ENCODE measurements around the gene RER1.
A peak's percentile ranks its signal among the peaks of the same experiment; 100 is the strongest.

The RER1 gene

DNA sequence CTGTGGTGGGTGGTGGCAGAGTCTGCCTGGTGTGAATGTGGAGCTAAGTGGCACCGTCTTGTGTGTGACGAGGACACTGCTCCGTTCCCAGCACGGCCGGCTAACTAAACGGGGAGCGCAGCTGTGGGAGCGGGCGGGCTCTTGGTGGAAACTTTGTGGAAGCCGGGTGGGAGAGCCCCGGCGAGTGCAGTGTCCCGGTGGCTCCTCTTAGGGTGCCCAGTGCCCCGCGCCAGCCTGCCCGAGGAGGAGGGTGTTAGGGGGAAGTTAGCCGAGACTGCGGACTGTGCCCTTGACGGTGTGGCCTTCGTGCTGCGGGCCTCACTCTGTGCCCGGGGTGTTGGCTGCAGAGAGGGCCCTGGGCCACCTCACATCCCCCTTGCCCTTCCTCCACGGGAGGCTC lies 10.8 kb downstream of the RER1 start:
- in situ Hi-C loops (cut with MboI; ENCODE audit: low pct_unique_long_range_greater_than_20kb, low sequenced_read_pairs) = no loop called here
- DNase-seq = no peak

DNA sequence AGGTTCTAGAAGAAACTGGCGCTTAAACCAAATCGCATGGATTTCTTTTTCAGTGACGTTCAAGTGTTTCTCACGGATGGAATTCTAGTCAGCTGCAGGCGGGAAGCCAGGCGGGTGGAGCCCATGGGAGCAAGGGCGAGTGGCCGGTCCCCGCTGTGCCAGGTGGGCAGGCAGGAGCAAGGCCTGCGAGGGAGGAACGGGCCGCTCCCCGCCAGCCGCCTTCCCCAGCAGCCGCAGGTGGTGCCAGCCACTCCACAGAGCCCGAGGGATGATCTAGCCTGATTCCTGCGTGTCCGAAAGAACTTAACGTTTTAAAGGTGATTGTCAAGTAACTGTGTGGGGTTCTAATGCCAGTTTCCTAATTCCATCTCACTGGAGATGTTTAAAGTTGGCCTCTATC lies 11.6 kb downstream of the RER1 start:
- DNase-seq = no peak
- in situ Hi-C loops (cut with MboI; ENCODE audit: low pct_unique_long_range_greater_than_20kb, low sequenced_read_pairs) = no loop called here

DNA sequence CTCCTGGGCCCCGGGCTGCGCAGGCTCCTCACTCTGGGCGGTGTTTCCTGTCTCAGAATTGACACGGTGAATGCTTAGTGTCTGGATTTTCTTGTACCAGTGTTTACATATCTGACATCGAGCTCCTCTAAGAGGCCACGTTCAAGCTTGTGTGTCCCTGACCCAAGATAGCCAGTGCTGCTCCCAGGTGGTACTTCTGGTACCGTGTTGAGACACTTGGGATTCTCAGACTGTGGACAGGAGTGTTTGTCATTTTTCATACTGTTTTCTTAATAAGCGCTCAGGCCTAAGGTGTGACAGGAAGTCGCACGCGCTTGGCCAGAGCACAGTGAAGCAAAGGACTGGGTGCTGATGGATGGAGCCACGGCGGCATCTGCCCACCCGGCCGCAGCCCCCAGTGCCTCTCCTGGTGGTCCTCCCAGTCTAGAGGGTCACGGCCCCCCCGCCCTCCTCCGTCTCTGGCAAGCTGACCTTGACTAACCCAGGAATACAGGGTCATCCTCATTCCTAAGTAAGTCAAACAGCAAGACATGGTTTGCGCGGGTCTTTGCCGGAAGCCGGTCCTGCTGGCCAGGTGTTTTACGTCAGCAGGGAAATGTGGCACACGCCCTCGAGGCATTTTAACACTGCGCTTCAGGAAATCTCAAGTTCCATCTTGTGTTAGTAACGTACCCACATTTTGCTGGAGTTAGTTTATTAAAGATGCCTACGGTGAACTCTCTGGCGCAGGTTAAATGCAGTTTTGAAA lies 12.7 kb downstream of the RER1 start:
- in situ Hi-C loops (cut with MboI; ENCODE audit: low pct_unique_long_range_greater_than_20kb, low sequenced_read_pairs) = no loop called here
- DNase-seq = no peak

DNA sequence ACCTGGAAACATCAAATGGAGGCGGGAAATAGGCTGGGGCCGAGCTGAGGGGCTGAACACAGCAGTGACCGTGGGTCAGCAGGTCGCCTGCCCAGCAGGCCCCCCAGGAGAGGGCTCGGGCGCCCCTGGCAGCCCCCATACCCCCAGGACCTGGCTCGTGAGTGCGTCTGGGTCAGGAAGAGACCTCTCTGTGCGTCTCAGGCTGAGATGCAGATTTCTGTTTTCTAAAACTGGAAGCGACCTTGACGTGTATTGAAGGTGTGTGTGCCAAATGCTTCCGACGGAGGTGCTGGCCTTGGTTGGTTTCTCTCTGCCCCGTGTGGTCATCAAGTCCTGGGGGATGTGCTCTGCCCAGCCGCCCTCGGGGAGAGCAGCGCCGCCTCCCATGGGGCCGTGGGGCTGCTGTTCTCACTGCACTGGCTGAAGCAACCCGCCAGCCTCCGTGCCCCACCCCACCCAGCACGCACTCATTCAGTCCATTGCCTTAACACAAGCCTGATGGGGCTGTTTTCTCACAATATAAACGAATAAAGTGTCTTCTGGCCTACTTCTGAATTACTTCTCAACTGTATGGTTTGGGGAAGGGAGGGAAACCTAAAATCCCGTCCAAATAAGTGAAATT lies 13.4 kb downstream of the RER1 start:
- in situ Hi-C loops (cut with MboI; ENCODE audit: low pct_unique_long_range_greater_than_20kb, low sequenced_read_pairs) = no loop called here
- no peak for DNase-seq

DNA sequence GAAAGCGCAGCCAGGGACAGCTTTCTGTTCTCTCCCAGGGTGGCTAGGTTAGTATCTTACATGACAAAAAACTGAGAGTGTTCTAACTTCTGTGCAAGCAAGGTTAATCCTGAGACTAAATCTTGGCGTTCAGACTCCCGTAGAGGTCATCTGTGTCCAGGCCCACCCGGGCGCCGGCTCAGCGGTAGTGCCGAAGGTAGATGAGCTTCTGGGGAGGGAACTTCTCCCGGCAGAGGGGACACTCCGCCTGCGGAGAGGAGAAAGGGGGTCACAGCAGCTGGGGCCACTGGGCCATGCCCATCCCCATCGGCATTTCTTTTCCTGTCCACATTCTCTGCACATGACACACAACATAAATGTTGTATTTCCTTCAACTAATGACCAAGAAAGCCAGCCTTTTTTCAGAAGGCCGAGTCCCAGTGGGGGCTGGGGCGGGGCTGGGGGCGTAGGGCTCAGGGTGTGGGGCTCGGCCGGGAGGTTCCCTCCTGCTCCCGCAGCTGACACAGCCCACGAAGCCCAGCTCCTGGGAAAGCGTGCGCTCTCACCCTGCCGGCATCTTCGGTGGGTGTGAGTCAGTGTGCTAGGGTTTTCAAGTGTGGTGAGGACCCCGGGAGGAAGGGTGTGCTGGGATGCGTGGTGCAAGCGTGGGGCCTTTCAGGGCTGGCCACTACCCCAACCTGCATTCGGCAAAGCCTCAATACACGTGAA lies 14.1 kb downstream of the RER1 start:
- no peak for DNase-seq
- in situ Hi-C loops (cut with MboI; ENCODE audit: low pct_unique_long_range_greater_than_20kb, low sequenced_read_pairs) = no loop called here

DNA sequence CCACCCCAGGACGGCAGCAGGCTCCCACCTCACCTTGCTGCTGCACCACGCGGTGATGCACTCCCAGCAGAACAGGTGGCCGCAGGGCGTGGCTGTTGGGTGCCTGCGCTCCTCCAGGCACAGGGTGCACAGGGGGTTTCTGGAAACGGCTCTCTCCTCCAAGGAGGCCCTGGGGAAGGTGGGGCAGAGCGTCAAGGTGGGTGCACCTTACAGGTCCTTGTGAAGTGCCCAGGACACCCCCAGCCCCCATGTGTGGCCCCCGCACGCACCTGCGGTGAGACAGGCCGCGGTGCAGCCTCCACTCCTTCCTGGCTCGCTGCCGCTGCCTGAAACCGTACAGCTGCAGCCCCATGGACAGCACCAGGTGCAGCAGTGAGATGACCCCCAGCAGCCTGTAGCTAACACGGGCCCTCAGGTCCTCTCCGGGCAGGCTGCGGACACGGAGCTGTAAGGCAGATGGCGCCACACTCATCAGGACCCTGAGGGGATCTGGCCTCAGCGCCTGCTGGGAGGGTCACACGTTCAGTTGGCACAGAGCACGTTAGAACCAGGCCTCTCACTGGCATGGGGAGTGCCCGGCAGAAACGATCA lies 14.9 kb downstream of the RER1 start:
- no peak for DNase-seq
- in situ Hi-C loops (cut with MboI; ENCODE audit: low pct_unique_long_range_greater_than_20kb, low sequenced_read_pairs) = no loop called here

DNA sequence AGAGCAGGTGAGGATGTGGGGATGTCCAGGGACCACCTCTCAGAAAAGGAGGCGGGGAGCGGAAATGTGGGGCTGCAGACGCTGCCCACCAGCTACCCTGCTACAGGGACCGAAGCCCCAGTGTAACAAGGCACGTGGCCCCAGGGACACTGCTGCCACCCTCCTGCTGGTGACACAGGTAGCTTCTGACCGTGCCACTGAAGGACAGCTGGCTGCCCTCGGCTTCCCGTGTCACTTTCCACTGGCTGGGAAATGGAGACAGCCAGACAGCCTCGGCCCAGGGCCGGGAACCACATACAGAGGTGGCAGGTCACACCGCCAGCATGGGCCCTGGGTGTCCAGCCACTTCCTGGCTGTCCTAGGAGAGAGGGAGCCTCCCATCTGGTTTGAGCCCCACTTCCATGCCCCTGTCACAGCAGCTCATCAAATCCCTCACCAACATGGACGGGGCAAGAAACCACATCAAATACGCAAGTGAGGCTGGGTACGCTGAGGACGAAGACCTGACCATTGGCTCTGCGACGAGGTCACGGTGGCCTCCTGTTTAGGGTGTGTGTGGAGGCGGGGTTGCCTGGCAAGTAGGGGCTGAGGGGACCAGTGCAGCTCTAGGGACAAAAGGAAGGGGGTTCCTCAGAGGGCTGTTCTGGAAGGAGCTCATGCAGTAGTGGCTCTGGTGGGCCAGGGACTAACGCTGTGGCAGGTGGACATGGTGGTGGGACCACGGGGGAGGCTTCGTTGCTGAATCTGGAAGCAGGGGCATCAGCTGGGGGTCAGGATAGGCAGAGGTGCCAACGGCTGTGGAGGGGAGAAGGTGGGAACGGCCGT lies 15.7 kb downstream of the RER1 start:
- no peak for DNase-seq
- in situ Hi-C loops (cut with MboI; ENCODE audit: low pct_unique_long_range_greater_than_20kb, low sequenced_read_pairs) = no loop called here

DNA sequence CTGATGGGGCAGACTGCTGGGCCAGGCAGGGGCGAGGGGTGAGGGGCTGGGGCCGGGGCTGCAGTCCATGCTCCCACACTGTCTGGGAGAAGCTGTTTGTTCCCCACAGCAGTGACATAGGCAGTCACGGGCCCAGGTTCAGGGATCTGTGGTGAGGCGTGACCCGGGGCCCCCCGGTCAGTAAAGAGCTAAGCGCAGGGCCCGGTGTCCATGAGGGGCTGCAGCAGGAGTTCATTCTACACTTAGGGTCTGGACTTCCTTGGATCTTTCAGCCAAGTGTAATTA lies 16.3 kb downstream of the RER1 start:
- no peak for DNase-seq
- in situ Hi-C loops (cut with MboI; ENCODE audit: low pct_unique_long_range_greater_than_20kb, low sequenced_read_pairs) = no loop called here

DNA sequence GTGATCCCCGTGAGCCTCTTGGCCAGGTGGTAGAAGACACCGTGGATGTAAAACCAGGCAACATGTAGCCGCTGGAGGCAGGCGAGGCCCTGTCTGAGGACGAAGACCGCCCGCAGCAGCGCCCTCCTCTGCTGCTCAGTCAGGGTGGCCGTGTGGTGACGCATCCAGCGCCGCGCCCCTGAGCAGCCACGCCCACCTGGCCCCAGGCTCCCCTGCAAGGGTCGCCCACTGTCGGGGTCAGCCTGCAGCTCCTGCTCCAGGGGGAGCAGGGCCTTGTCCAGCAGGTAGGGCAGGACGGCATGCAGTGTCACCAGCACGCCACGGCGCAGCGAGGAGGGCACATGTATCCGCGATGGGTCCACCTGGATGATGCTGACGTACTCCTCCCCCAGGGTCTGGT lies 16.8 kb downstream of the RER1 start:
- in situ Hi-C loops (cut with MboI; ENCODE audit: low pct_unique_long_range_greater_than_20kb, low sequenced_read_pairs) = no loop called here
- DNase-seq = no peak

DNA sequence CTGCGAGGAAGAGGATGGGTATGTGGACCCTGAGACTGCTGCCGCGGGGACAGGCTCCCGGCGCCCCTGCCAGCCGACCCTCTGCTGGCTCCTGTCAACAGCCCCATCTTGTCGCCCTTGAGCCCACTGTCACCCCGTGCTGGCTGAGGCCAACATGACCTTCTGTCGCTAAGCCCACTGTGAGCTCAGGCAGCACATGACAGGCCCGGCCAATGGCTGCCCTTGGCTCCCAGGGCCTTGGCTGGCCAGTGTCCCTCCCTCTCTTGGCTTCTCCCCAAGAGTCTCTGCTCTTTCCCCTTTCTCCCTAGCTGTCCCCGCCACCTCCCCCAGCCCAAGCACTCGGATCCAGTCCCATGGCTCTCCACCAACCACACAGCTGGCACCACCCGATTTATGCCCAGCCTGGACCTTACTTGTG lies 17.2 kb downstream of the RER1 start:
- in situ Hi-C loops (cut with MboI; ENCODE audit: low pct_unique_long_range_greater_than_20kb, low sequenced_read_pairs) = no loop called here
- DNase-seq = no peak

DNA sequence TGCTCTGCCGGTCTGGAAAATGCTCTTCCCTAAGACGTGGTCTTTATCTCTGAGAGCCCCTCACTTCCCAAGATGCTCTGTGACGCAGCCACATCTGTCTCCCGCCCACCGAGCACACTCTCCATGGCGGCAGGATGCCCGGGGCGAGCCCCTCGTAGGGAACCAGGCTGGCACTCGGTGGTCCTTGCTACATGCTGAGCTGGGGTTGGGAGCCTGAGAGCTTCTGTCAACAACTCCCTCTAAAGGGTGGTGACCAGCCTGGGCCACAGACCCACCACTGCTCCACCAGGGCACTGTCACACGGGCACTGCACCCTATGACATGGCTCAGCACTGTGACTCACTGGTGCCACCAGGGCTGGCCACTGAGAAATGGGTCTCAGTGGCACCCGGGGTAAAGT lies 18.1 kb downstream of the RER1 start:
- in situ Hi-C loops (cut with MboI; ENCODE audit: low pct_unique_long_range_greater_than_20kb, low sequenced_read_pairs) = no loop called here

DNA sequence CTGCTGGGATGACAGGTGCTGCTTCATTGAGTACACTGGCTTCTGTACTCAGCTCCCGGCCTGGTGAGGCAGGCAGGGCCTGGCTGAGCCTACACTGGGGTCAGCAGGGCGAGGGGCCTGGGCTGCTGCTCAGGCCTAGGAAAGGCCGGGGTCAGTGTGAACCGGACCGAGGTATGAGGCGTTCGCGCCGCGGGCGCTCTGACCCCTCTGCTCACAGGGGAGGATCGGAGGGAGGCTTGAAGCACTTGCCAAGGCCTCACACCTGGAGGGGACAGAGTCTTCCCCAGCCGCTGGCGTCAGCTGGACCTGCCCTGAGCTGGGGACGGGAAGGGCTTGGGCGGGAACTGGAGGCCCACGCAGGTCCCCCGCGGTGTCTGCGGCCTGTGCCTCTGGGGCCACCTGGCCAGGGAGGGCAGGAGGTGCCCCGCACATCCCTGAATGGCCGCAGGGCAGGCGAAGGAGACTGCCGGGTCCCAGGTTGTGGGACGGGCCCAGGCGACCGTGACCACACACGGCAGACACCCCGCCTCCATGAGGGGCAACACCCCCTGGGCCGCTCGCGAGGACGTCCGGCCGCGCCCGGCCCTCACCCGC lies 20.3 kb downstream of the RER1 start:
- DNase-seq = no peak
- in situ Hi-C loops (cut with MboI; ENCODE audit: low pct_unique_long_range_greater_than_20kb, low sequenced_read_pairs) = no loop called here

More for the DNA sequence above, 18.1 kb downstream of the RER1 start:
- no peak for DNase-seq

DNA sequence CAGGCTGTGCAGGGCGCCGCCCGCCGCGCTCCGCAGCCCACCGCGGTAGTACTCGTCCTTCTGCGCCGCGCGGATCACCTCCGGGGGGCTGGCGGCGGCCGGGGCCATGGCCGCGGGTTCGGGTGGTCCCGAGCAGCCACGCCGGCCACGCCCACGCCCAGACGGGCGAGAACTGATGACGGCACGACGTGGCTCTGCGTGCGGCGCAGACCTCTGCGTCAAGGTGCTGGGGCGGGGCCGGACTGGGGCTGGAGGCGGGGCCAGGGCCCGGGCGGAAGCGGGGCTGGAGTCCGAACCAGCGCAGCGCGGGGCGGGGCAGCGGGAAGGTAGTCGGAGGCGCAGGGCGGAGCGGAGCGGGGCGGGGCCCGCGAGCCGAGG lies 20.7 kb downstream of the RER1 start, which contains the start of gene PEX10:
Gene PEX10, minus strand, starts transcription at position 170 of the 378 bp plus-strand sequence. Its CDS starts 62 bp downstream, at position 108.
- DNase-seq = peak; percentile 88
- in situ Hi-C loops (cut with MboI; ENCODE audit: low pct_unique_long_range_greater_than_20kb, low sequenced_read_pairs) = no loop called here

DNA sequence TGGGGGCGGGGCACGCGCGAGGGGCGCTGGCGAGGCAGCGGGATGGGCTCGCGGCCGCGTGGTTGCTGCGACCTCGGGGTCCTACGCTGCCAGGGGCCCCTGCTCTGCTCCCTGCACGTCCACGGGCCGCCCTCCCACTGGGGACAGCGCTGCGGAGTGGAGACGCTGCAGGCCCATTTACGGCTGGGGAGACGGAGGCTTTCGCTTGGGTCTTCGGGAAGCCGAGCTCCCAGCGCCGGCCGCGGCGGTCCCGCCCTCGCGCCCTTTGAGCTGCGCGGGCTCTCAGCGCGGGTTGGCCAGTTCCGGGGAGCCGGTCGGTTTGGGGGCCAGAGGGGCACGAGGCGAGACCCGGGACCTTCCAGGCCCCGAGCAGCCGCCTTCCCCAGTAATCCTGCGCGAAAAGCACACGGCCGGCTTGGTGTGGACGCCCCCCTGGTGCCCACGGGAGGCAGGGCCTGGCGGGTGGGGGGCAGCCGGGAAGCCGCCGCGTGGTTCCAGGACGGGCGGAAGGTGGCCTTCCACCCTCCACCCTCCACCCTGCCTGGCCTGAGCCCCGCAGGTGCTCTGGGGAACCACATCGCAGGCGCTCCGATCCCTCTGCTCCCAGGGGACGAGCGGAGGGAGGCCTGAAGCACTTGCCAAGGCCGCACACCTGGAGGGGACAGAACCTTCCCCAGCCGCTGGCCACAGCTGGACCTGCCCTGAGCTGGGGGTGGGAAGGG lies 21.3 kb downstream of the RER1 start:
- in situ Hi-C loops (cut with MboI; ENCODE audit: low pct_unique_long_range_greater_than_20kb, low sequenced_read_pairs) = no loop called here
- DNase-seq = peak; percentile 25

DNA sequence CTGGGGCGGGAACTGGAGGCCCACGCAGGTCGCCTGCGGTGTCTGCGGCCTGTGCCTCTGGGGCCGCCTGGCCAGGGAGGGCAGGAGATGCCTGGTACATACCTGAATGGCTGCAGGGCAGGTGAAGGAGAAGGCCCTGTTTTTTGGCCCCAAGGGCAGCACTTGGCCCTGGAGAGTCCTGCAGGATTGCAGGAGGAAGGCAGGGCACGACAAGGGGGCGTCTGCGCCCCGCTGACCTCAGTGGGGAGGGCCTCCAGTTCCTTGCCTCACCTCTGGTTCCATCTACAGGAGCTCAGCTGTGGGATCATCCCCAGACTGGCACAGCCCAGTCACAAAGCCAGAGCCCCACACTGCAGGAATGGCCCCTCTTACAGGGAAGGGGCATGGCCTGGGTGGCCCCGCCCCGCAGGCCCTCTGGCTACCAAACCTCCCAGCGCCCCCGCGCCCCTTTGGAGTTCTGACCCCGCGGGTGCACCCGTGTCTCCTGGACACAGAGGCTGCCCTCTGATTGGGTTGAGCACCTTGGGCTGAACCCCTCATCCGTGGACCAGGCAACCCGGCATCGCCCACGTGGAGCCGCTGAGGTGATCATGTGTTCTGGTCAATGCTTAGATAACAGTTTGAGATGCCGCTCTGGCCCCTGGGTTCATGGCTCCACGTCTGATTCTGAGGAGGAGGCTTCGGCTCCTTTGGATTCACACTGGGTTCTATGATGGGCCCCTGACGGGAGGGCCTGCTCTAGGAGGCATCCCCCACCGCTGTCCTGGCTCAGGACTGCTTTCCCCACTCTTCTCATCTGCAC lies 22.1 kb downstream of the RER1 start:
- in situ Hi-C loops (cut with MboI; ENCODE audit: low pct_unique_long_range_greater_than_20kb, low sequenced_read_pairs) = no loop called here
- DNase-seq = peak; percentile 19

DNA sequence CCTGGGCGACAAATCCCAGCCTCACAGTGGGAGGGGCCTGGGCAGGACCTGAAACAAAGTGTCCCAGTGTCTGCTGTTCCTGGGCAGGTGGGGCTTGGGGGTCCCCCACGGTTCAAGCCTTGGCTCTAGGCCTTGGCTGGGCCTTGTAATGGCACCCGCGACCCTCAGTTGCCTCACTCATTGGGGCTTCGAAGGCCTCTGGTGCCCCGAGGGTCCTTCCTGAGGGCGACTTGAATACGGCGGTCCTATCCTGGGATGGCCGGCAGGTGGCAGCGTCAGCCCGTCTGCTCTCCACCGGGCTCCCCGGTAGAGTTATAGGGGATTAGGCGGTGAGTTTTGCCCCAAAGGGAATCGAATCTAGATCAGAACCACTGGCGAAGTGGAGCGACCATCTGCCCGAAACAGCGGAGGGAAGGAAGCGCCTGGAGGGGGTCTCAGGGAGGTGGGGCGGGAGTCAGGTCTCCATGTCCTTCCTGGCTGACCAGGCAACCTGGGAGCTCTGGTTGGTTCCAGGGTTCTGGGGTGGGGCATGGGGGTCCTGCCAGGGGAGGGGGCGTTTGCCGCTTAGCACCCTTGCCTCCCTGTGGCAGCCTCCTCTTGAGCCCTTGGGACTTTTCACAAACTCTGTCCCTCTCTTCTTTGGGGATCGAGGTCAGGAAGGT lies 22.8 kb downstream of the RER1 start:
- peak; percentile 75 for DNase-seq
- in situ Hi-C loops (cut with MboI; ENCODE audit: low pct_unique_long_range_greater_than_20kb, low sequenced_read_pairs) = no loop called here

DNA sequence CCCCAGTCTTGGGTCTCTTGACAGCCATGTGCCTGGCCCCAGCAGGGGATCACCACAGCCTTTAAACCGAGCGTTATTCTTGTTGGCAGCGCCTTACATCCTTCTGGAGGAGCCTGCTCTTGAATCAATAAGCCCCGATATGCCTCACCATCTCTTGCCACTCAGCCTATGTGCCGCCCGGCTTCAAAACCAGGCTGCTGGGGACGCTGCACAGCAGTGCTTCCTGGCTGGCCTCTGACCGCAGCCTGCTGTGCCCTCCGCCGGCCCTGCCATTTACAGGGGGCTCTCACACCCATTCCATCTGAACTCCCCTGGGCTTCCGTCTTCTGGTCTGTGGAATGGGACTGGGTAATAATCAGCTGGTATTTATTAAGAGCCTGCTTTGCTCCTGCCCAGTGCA lies 23.7 kb downstream of the RER1 start:
- in situ Hi-C loops (cut with MboI; ENCODE audit: low pct_unique_long_range_greater_than_20kb, low sequenced_read_pairs) = no loop called here
- no peak for DNase-seq
